DMS79 treated with DMSO at 0.1 percent for 48 hours (cell line): Measurements from ENCODE around the gene ARMC2.
A peak's percentile ranks its signal among the peaks of the same experiment; 100 is the strongest.
"Not testable (repeated sequence)": the region's sequence is repeated elsewhere in the genome, so short reads cannot be mapped to it uniquely, and the experiment has no call there.

Experiments used
- DNase-seq: peaks from one replicate; lab custom pipeline; 2025; lab: John Stamatoyannopoulos, UW

Gene ARMC2

GRCh38 chr6:108872141-108872557 lies 23.9 kb downstream of the ARMC2 start:
- peak; percentile 45 for DNase-seq

GRCh38 chr6:108872575-108872974 lies 24.4 kb downstream of the ARMC2 start:
- peak; percentile 45 for DNase-seq

- no peak for DNase-seq
Observed at GRCh38 chr6:108873251-108873650, 25.0 kb downstream of the ARMC2 start.

- no peak for DNase-seq
Observed at GRCh38 chr6:108873971-108874370, 25.7 kb downstream of the ARMC2 start.

GRCh38 chr6:108874470-108875160 lies 26.4 kb downstream of the ARMC2 start:
- no peak for DNase-seq

GRCh38 chr6:108875161-108875555 lies 26.9 kb downstream of the ARMC2 start:
- DNase-seq, result no peak

- no peak for DNase-seq
Observed at GRCh38 chr6:108877046-108877751, 29.0 kb downstream of the ARMC2 start.

- DNase-seq, result no peak
Observed at GRCh38 chr6:108878942-108879341, 30.7 kb downstream of the ARMC2 start.

- no peak for DNase-seq
Observed at GRCh38 chr6:108883172-108883571, 35.0 kb downstream of the ARMC2 start.

- DNase-seq, result no peak
Observed at GRCh38 chr6:108884211-108885059, 36.2 kb downstream of the ARMC2 start.

- no peak for DNase-seq
Observed at GRCh38 chr6:108888052-108888451, 39.8 kb downstream of the ARMC2 start.

- DNase-seq, result no peak
Observed at GRCh38 chr6:108888745-108889144, 40.5 kb downstream of the ARMC2 start.

- DNase-seq, result not testable (repeated sequence)
Observed at GRCh38 chr6:108890898-108891297, 42.7 kb downstream of the ARMC2 start.

- no peak for DNase-seq
Observed at GRCh38 chr6:108895571-108895970, 47.3 kb downstream of the ARMC2 start.

GRCh38 chr6:108896111-108896661 lies 48.0 kb downstream of the ARMC2 start:
- DNase-seq, result no peak

GRCh38 chr6:108897371-108897770 lies 49.1 kb downstream of the ARMC2 start:
- DNase-seq, result peak; percentile 60

GRCh38 chr6:108902382-108902792 lies 54.2 kb downstream of the ARMC2 start:
- DNase-seq, result no peak

GRCh38 chr6:108903796-108904195 lies 55.6 kb downstream of the ARMC2 start:
- no peak for DNase-seq

GRCh38 chr6:108904741-108905140 lies 56.5 kb downstream of the ARMC2 start:
- DNase-seq, result no peak

- no peak for DNase-seq
Observed at GRCh38 chr6:108914235-108915022, 66.2 kb downstream of the ARMC2 start.

- DNase-seq, result no peak
Observed at GRCh38 chr6:108915258-108915657, 67.0 kb downstream of the ARMC2 start.
